Measurements from ENCODE around the gene SMAGP. TPM values are rescaled to one million over a fixed set of nuclear protein-coding genes. Genes with fewer than 3 reads are reported as not detected.
"Not testable (repeated sequence)": the region's sequence is repeated elsewhere in the genome, so short reads cannot be mapped to it uniquely, and the experiment has no call there.

SMAGP gene
- total RNA-seq, 3 donors from 2014 or later = 5.8 to 16.1 (median 15.5) TPM

DNA sequence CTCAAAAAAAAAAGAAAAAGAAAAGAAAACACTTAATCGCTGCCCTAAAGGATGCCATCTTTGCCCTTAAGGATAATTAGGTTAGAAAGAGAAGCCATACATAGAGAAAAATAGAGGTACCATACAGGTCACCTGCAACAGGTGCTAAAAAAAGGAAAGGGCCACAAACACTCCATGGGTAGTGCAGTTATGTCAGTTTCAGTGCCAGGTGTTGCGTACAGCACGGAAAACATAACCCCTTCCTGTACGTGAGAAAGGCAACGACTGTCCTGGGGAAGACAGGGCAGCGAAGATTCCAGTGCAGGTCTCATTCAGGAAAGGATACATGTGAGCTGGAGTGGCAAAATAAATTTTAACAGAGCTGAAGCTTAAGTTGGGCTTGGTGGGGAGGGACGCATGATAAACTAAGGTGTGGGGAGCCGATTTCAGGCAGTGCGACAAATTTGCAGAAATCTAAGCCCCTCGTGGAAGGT lies 32.1 kb downstream of the SMAGP start:
- Histone ChIP-seq H3K4me3 (peak overlapping the region; percentile 70 to 99 (median 92)), H3K36me3 (peaks cover 5% of the 10 kb centered on the region), H3K4me1 (peaks cover 0 to 15% of the 10 kb centered on the region in 2 donors), H3K9me3 (no peaks in the 10 kb centered on the region), H3K27me3 (no peaks in the 10 kb centered on the region), H3K27ac (peak overlapping the region; percentile 99 to 100)
- TF ChIP-seq, protein P1, sequence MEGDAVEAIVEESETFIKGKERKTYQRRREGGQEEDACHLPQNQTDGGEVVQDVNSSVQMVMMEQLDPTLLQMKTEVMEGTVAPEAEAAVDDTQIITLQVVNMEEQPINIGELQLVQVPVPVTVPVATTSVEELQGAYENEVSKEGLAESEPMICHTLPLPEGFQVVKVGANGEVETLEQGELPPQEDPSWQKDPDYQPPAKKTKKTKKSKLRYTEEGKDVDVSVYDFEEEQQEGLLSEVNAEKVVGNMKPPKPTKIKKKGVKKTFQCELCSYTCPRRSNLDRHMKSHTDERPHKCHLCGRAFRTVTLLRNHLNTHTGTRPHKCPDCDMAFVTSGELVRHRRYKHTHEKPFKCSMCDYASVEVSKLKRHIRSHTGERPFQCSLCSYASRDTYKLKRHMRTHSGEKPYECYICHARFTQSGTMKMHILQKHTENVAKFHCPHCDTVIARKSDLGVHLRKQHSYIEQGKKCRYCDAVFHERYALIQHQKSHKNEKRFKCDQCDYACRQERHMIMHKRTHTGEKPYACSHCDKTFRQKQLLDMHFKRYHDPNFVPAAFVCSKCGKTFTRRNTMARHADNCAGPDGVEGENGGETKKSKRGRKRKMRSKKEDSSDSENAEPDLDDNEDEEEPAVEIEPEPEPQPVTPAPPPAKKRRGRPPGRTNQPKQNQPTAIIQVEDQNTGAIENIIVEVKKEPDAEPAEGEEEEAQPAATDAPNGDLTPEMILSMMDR (IDR thresholded peaks at IDR 0.05) = no peak
- TF ChIP-seq POLR2AphosphoS5 (IDR thresholded peaks at IDR 0.05) = no peak
- no peak for TF ChIP-seq POLR2A (IDR thresholded peaks at IDR 0.05)
- peak in 1 of 2 donors; percentile 56 for DNase-seq (ENCODE audit: low spot score in 2 of 2)
- intact Hi-C loops (cut with DNase I; ENCODE audit: low total_unique reads) = loop anchor here (2.0 kb wide), 1 partner anchor 183 kb away; no protein-coding TSS in a partner anchor

DNA sequence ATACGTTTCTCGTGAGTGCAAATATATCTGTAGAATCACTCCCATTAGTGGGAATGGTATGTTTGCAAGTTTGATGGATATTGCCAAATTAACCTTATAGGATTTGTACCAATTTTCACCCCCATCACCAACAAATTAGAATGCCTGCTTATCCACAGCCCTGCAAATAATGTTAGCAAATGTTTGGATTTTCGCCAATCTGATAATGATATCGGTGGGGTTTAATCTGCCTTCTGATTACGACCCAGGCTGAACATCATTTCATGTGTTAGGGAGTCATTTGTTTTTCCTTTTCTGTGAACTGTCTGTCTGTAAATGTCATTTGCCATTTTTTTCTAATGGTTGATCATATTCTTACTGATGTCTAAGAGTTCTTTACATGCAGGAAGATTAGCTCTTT lies 35.7 kb downstream of the SMAGP start:
- intact Hi-C loops (cut with DNase I; ENCODE audit: low total_unique reads) = no loop called here

DNA sequence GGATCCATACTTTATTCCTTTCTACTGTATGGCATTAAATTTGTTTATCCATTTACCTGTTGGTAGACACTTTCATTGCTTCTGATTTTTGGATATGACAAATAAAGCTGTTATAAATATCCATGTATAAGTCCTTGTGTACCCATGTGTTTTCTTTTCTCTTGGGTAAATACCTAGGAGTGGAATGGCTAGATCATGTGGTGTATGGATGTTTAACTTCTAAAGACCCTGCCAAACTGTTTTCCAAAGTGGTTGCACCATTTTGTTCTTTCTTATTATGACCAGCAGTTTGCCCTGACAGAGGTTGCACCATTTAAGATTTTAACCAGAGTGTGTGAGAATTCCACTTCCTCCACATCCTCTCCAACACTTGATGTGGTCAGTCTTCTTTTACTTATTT lies 37.6 kb downstream of the SMAGP start:
- H3K9me3 ChIP-seq = no peaks in the 10 kb centered on the region
- H3K36me3 ChIP-seq = no peaks in the 10 kb centered on the region
- H3K4me3 ChIP-seq = no peak overlapping the region
- H3K27me3 ChIP-seq = no peaks in the 10 kb centered on the region
- no peak for DNase-seq (ENCODE audit: low spot score in 2 of 2)
- H3K27ac ChIP-seq = no peak overlapping the region
- no peak for TF ChIP-seq POLR2AphosphoS5 (IDR thresholded peaks at IDR 0.05)
- TF ChIP-seq POLR2A (IDR thresholded peaks at IDR 0.05) = no peak
- TF ChIP-seq, protein P1 (IDR thresholded peaks at IDR 0.05) = no peak
- no peaks in the 10 kb centered on the region for H3K4me1 ChIP-seq
- intact Hi-C loops (cut with DNase I; ENCODE audit: low total_unique reads) = no loop called here

More for the DNA sequence above, 35.7 kb downstream of the SMAGP start:
- Histone ChIP-seq H3K27me3 (no peaks in the 10 kb centered on the region), H3K4me1 (no peaks in the 10 kb centered on the region), H3K4me3 (no peak overlapping the region), H3K9me3 (no peaks in the 10 kb centered on the region), H3K27ac (no peak overlapping the region), H3K36me3 (no peaks in the 10 kb centered on the region)
- no peak for DNase-seq (ENCODE audit: low spot score in 2 of 2)
- TF ChIP-seq POLR2AphosphoS5 (IDR thresholded peaks at IDR 0.05) (no peak), POLR2A (IDR thresholded peaks at IDR 0.05) (no peak)
- TF ChIP-seq, protein P1 (IDR thresholded peaks at IDR 0.05) = no peak

DNA sequence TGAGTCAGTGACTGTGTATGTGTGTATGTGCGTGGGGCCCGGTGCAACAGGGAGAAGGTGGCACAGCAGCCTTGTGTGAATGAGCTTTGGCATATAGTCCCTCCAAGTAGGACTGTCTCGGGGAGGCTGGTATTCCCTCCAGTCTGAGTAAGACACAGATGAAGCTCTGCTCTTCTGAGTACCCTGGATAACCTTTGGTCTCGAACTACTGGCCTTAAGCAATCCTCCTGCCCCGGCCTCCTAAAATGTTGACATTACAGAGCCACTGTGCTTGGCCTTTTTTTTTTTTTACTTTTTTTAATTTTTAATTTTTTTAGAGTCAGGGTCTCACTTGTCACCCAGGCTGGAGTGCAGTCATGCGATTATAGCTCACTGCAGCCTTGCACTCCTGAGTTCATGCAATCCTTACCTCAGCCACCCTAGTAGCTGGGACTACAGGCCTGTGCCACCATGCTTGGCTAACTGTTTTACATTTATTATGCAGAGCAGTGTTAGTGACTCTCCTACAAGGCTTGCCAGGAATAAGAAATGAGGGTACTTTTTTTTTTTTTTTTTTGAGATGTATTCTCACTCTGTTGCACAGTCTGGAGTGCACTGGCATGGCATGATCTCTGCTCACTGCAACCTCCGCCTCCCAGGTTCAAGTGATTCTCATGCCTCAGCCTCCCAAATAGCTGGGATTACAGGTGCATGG lies 41.0 kb downstream of the SMAGP start:
- no peaks in the 10 kb centered on the region for H3K27me3 ChIP-seq
- DNase-seq (ENCODE audit: low spot score in 2 of 2) = no peak
- no peaks in the 10 kb centered on the region for H3K36me3 ChIP-seq
- TF ChIP-seq, protein P1 (IDR thresholded peaks at IDR 0.05) = no peak
- TF ChIP-seq POLR2AphosphoS5 (IDR thresholded peaks at IDR 0.05) = no peak
- no peak for TF ChIP-seq POLR2A (IDR thresholded peaks at IDR 0.05)
- no peaks in the 10 kb centered on the region for H3K9me3 ChIP-seq
- H3K27ac ChIP-seq = no peak overlapping the region
- H3K4me3 ChIP-seq = no peak overlapping the region
- intact Hi-C loops (cut with DNase I; ENCODE audit: low total_unique reads) = no loop called here
- no peaks in the 10 kb centered on the region for H3K4me1 ChIP-seq

DNA sequence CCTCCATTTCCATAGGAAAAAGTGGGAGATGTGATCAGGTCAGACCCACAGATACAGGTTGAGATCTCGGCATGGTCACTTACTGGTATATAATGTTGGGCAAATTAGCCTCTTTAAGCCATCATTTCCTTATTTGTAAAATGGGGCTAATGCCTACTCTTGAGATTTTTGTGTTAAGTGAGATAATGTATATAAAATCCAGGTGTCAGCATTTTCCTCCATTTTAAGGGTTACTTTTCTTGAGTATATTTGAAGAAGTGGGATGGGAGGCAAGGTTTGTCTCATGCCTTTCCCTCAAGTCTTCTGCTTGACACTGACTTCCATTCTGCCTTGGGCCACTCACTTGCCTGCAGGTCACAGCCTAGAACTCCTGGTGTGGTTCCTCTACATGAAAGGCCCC lies 42.3 kb downstream of the SMAGP start:
- no peak overlapping the region for H3K4me3 ChIP-seq
- TF ChIP-seq POLR2AphosphoS5 (IDR thresholded peaks at IDR 0.05) (no peak), POLR2A (IDR thresholded peaks at IDR 0.05) (no peak)
- TF ChIP-seq, protein P1 (IDR thresholded peaks at IDR 0.05) = no peak
- intact Hi-C loops (cut with DNase I; ENCODE audit: low total_unique reads) = no loop called here
- no peak overlapping the region for H3K27ac ChIP-seq
- no peaks in the 10 kb centered on the region for H3K36me3 ChIP-seq
- H3K27me3 ChIP-seq = no peaks in the 10 kb centered on the region
- no peaks in the 10 kb centered on the region for H3K9me3 ChIP-seq
- H3K4me1 ChIP-seq = no peaks in the 10 kb centered on the region
- no peak for DNase-seq (ENCODE audit: low spot score in 2 of 2)

DNA sequence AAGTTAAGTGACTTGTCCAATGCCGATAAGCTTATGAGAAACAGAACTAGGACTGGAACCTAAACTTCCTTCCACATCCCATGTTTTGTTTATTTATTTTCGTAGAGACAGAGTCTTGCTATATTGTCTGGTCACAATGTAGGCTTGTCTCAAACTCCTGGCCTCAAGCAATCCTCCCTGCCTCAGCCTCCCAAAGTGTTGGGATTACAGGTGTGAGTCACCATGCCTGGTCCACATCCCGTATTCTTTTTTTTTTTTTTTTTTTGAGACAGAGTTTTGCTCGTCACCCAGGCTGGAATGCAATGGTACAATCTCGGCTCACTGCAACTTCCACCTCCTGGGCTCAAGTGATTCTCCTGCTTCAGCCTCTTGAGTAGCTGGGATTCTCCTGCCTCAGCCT lies 43.1 kb downstream of the SMAGP start:
- H3K4me1 ChIP-seq; H3K9me3 ChIP-seq; intact Hi-C loops (cut with DNase I; ENCODE audit: low total_unique reads); H3K4me3 ChIP-seq; DNase-seq (ENCODE audit: low spot score in 2 of 2); H3K27ac ChIP-seq; H3K36me3 ChIP-seq; H3K27me3 ChIP-seq: not testable (repeated sequence)
